ENCODE results near the gene UBE2D4. TPM values are rescaled to one million over a fixed set of nuclear protein-coding genes. Genes with fewer than 3 reads are reported as not detected.
"Not testable (repeated sequence)": the region's sequence is repeated elsewhere in the genome, so short reads cannot be mapped to it uniquely, and the experiment has no call there.

The UBE2D4 gene
- total RNA-seq, 1 donor from 2014 or later, result 25.1 TPM

- no peak for DNase-seq (ENCODE audit: low spot score)
Observed at GRCh38 chr7:43960933-43961332, 34.7 kb downstream of the UBE2D4 start.

- not testable (repeated sequence) for DNase-seq (ENCODE audit: low spot score)
Observed at GRCh38 chr7:43966392-43966791, 40.2 kb downstream of the UBE2D4 start.

- DNase-seq (ENCODE audit: low spot score), result not testable (repeated sequence)
Observed at GRCh38 chr7:43968172-43969040, 42.2 kb downstream of the UBE2D4 start.

- DNase-seq (ENCODE audit: low spot score), result not testable (repeated sequence)
Observed at GRCh38 chr7:43969586-43969985, 43.4 kb downstream of the UBE2D4 start.

GRCh38 chr7:43970698-43971097, 44.5 kb downstream of the UBE2D4 start:
- DNase-seq (ENCODE audit: low spot score), result not testable (repeated sequence)

- DNase-seq (ENCODE audit: low spot score), result not testable (repeated sequence)
Observed at GRCh38 chr7:43974033-43974573, 47.9 kb downstream of the UBE2D4 start.

- not testable (repeated sequence) for DNase-seq (ENCODE audit: low spot score)
Observed at GRCh38 chr7:43974725-43975482, 48.7 kb downstream of the UBE2D4 start.

GRCh38 chr7:43977525-43977924, 51.3 kb downstream of the UBE2D4 start:
- DNase-seq (ENCODE audit: low spot score), result no peak

GRCh38 chr7:43978102-43978501, 51.9 kb downstream of the UBE2D4 start:
- DNase-seq (ENCODE audit: low spot score), result not testable (repeated sequence)

- not testable (repeated sequence) for DNase-seq (ENCODE audit: low spot score)
Observed at GRCh38 chr7:43982848-43983247, 56.6 kb downstream of the UBE2D4 start.

- not testable (repeated sequence) for DNase-seq (ENCODE audit: low spot score)
Observed at GRCh38 chr7:43983736-43984135, 57.5 kb downstream of the UBE2D4 start.

GRCh38 chr7:43985904-43986864, 59.9 kb downstream of the UBE2D4 start:
- not testable (repeated sequence) for DNase-seq (ENCODE audit: low spot score)

GRCh38 chr7:43987476-43987875, 61.2 kb downstream of the UBE2D4 start:
- not testable (repeated sequence) for DNase-seq (ENCODE audit: low spot score)

- not testable (repeated sequence) for DNase-seq (ENCODE audit: low spot score)
Observed at GRCh38 chr7:43990011-43990585, 63.9 kb downstream of the UBE2D4 start.

GRCh38 chr7:43990829-43991228, 64.6 kb downstream of the UBE2D4 start:
- not testable (repeated sequence) for DNase-seq (ENCODE audit: low spot score)

GRCh38 chr7:43992896-43993295, 66.7 kb downstream of the UBE2D4 start:
- DNase-seq (ENCODE audit: low spot score), result not testable (repeated sequence)

GRCh38 chr7:43994681-43995080, 68.4 kb downstream of the UBE2D4 start:
- DNase-seq (ENCODE audit: low spot score), result not testable (repeated sequence)

GRCh38 chr7:43997532-43997931, 71.3 kb downstream of the UBE2D4 start, which contains the start of gene SPDYE1:
TSS of gene SPDYE1 (plus strand) at chr7:43997897. CDS start at chr7:43999950, 2,053 bp downstream.
- not testable (repeated sequence) for DNase-seq (ENCODE audit: low spot score)

Data from mesenteric fat pad (tissue), 1 donor.